Neuronal stem cell (in vitro differentiated cells): ENCODE results near the gene NPR2.
A peak's percentile ranks its signal among the peaks of the same experiment; 100 is the strongest.

Experiments
- DNase-seq: peaks from one replicate; pipeline ENCODE4 v3.0.0-alpha.2; 2013; ENCODE audit warnings: low spot score
- H2AFZ ChIP-seq: one replicate; pipeline ENCODE4 v1.6.1; 2013; ENCODE audit warnings: mild to moderate bottlenecking, low read length, inconsistent platforms
- H2AK5ac ChIP-seq: 2 replicates; pipeline ENCODE4 v1.6.1; 2013; ENCODE audit warnings: low read depth, mild to moderate bottlenecking, inconsistent platforms, low read length, moderate library complexity, mixed read lengths
- H2BK120ac ChIP-seq: 2 replicates; pipeline ENCODE4 v1.6.1; 2013; ENCODE audit warnings: low read depth, mild to moderate bottlenecking, inconsistent platforms, low read length, moderate library complexity, mixed read lengths
- H2BK12ac ChIP-seq: one replicate; pipeline ENCODE4 v1.6.1; 2013; ENCODE audit warnings: low read length, inconsistent platforms
- H2BK15ac ChIP-seq: 2 replicates; pipeline ENCODE4 v1.6.1; 2013; ENCODE audit warnings: mild to moderate bottlenecking, low read length, inconsistent platforms, mixed read lengths
- H2BK5ac ChIP-seq: one replicate; pipeline ENCODE4 v1.6.1; 2013; ENCODE audit warnings: inconsistent platforms, mild to moderate bottlenecking, low read length, moderate library complexity
- H3K14ac ChIP-seq: one replicate; pipeline ENCODE4 v1.6.1; 2013; ENCODE audit warnings: low read length, inconsistent platforms
- H3K18ac ChIP-seq: 2 replicates; pipeline ENCODE4 v1.6.1; 2013; ENCODE audit warnings: low read length, inconsistent platforms
- H3K23ac ChIP-seq: 2 replicates; pipeline ENCODE4 v1.6.1; 2013; ENCODE audit warnings: low read depth, mild to moderate bottlenecking, mixed read lengths, low read length, inconsistent platforms; ENCODE audit not compliant: poor library complexity
- H3K27ac ChIP-seq: replicated peaks from 3 replicates; pipeline ENCODE4 v1.5.1; 2013; ENCODE audit warnings: low read length, inconsistent platforms
- H3K27me3 ChIP-seq, 3 experiments: 2 replicates each; pipeline ENCODE4 v1.6.1; 2013; ENCODE audit warnings: low read length in 3 of 3, mild to moderate bottlenecking in 2 of 3, inconsistent platforms in 1 of 3, low read depth in 1 of 3, mixed read lengths in 1 of 3, moderate library complexity in 1 of 3; ENCODE audit not compliant: control insufficient read depth in 3 of 3, insufficient read depth in 3 of 3
- H3K36me3 ChIP-seq, 2 donors: replicated peaks in 1 of 2; 2 replicates each; pipeline ENCODE4 v1.6.1; 2013; ENCODE audit warnings: low read length in 2 of 2; ENCODE audit not compliant: control insufficient read depth in 2 of 2, insufficient read depth in 2 of 2
- H3K4ac ChIP-seq: 2 replicates; pipeline ENCODE4 v1.6.1; 2013; ENCODE audit warnings: inconsistent platforms, mild to moderate bottlenecking, low read length, moderate library complexity
- H3K4me1 ChIP-seq, 2 donors: 1 replicate in 1 of 2; 2 replicates in 1 of 2; pipeline ENCODE4 v1.6.1; 2013; ENCODE audit warnings: low read length in 2 of 2, low read depth in 1 of 2; ENCODE audit not compliant: control insufficient read depth in 2 of 2, insufficient read depth in 1 of 2
- H3K4me2 ChIP-seq: one replicate; pipeline ENCODE4 v1.6.1; 2013; ENCODE audit warnings: mild to moderate bottlenecking, low read length, inconsistent platforms; ENCODE audit not compliant: insufficient read depth, poor library complexity, severe bottlenecking
- H3K4me3 ChIP-seq, 2 donors: 2 replicates each; pipeline ENCODE4 v1.5.1; 2013; ENCODE audit warnings: low read length in 2 of 2, mild to moderate bottlenecking in 2 of 2, inconsistent platforms in 1 of 2, moderate library complexity in 1 of 2
- H3K79me1 ChIP-seq: one replicate; pipeline ENCODE4 v1.6.1; 2013; ENCODE audit warnings: low read depth, mild to moderate bottlenecking, inconsistent platforms, low read length, moderate library complexity
- H3K9ac ChIP-seq: one replicate; pipeline ENCODE4 v1.6.1; 2013; ENCODE audit warnings: mild to moderate bottlenecking, low read depth, low read length, inconsistent platforms; ENCODE audit not compliant: poor library complexity
- H3K9me3 ChIP-seq, 2 donors: replicated peaks in 1 of 2; 2 replicates each; pipeline versions ENCODE3 to v1.6.1; 2013; ENCODE audit warnings: low read length in 2 of 2, mild to moderate bottlenecking in 2 of 2, inconsistent platforms in 1 of 2, low read depth in 1 of 2, mixed read lengths in 1 of 2, moderate library complexity in 1 of 2; ENCODE audit not compliant: control insufficient read depth in 2 of 2, insufficient read depth in 1 of 2
- H4K8ac ChIP-seq: one replicate; pipeline ENCODE4 v1.6.1; 2013; ENCODE audit warnings: low read depth, mild to moderate bottlenecking, inconsistent platforms, low read length, moderate library complexity
- H4K91ac ChIP-seq: one replicate; pipeline ENCODE4 v1.6.1; 2013; ENCODE audit warnings: low read length, low read depth, mild to moderate bottlenecking, inconsistent platforms; ENCODE audit not compliant: poor library complexity
- WGBS, 2 donors: extraction: QIAGEN DNeasy Blood & Tissue Kit; methylation state at CpG; one replicate each; pipeline ENCODE4 v1.1.7; 2013; ENCODE audit warnings: missing lambda C conversion rate in 2 of 2, mixed read lengths in 1 of 2; ENCODE audit not compliant: insufficient read length in 2 of 2, insufficient replicate concordance in 1 of 2; ENCODE audit errors: extremely low coverage in 2 of 2; 5-methylcytosine and 5-hydroxymethylcytosine counted together

NPR2 gene

GRCh38 chr9:35771075-35771433 is 20.3 kb upstream of the NPR2 start:
- no peak overlapping the region for H2BK12ac ChIP-seq
- peaks cover 0 to 2% of the 10 kb centered on the region in 2 donors for H3K36me3 ChIP-seq
- H2AFZ ChIP-seq = no peak overlapping the region
- no peak overlapping the region for H3K23ac ChIP-seq
- no peak overlapping the region for H2BK120ac ChIP-seq
- H3K18ac ChIP-seq = no peak overlapping the region
- H4K91ac ChIP-seq = no peak overlapping the region
- no peaks in the 10 kb centered on the region for H3K9me3 ChIP-seq
- peaks cover 0 to 8% (median 0%) of the 10 kb centered on the region in 3 experiments for H3K27me3 ChIP-seq
- H4K8ac ChIP-seq = no peak overlapping the region
- no peak overlapping the region for H3K4me2 ChIP-seq
- H2AK5ac ChIP-seq = no peak overlapping the region
- no peak overlapping the region for H3K27ac ChIP-seq
- no CpG with 5 or more reads among the region's 4 CpGs for WGBS, 2 donors
- H2BK15ac ChIP-seq = no peak overlapping the region
- peaks cover 8 to 13% of the 10 kb centered on the region in 2 donors for H3K4me1 ChIP-seq
- H3K4me3 ChIP-seq = no peak overlapping the region
- no peak overlapping the region for H3K4ac ChIP-seq
- no peak overlapping the region for H3K9ac ChIP-seq
- H2BK5ac ChIP-seq = no peak overlapping the region
- no peak for DNase-seq
- H3K79me1 ChIP-seq = peaks cover 3% of the 10 kb centered on the region
- no peak overlapping the region for H3K14ac ChIP-seq

DNA sequence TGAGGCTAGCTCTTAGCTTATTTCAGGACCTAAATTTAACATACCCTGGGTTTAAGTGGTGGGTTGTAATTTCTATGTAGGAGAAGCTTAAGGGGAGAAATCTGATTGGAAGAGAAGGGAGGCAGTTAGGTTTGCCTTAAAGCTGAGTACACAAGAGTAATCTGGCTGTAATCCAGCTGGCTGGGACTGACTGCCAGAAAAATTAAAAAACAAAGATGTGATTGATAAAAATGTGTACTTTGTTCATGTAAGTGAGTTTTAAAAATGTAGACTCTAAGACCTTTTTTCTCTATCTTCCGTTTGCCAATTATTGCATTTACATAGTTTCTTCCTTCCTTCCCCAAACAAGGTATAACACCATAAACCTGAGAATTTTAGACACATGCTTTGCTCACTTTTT is 19.9 kb upstream of the NPR2 start:
- Histone ChIP-seq H2BK12ac (no peak overlapping the region), H3K27ac (no peak overlapping the region), H2BK5ac (no peak overlapping the region), H3K4me1 (peaks cover 10 to 15% of the 10 kb centered on the region in 2 donors), H3K4ac (no peak overlapping the region), H2BK120ac (no peak overlapping the region), H3K4me2 (no peak overlapping the region), H2BK15ac (no peak overlapping the region), H3K4me3 (no peak overlapping the region), H3K23ac (no peak overlapping the region), H3K27me3 (peaks cover 0 to 8% (median 0%) of the 10 kb centered on the region in 3 experiments), H3K18ac (no peak overlapping the region), H4K8ac (no peak overlapping the region), H3K14ac (no peak overlapping the region), H3K79me1 (peaks cover 3% of the 10 kb centered on the region), H3K36me3 (peaks cover 0 to 2% of the 10 kb centered on the region in 2 donors), H2AK5ac (no peak overlapping the region), H3K9me3 (no peaks in the 10 kb centered on the region), H4K91ac (no peak overlapping the region), H2AFZ (no peak overlapping the region), H3K9ac (no peak overlapping the region)
- no CpG with 5 or more reads among the region's 1 CpG for WGBS, 2 donors
- DNase-seq = no peak

DNA sequence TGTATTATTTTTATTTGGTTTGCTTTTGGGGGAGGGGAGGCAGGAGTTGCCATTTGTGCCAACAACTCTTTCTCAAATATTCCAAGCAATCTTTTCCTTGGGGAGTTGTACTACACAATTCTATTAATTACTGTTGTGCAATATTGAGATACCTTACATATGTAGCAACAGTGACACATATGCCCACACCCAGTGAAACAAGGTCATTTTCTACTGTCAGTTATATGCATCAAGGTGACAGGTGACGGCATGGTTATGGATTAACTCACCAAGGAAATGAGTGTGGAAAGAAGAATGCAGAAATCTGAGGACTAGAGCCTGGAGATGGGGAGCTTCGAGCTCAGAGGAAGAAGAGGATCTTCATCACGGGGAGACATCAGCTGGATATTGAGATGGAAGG is 19.4 kb upstream of the NPR2 start:
- H4K8ac ChIP-seq = no peak overlapping the region
- no peak overlapping the region for H2AK5ac ChIP-seq
- H3K27ac ChIP-seq = no peak overlapping the region
- H3K27me3 ChIP-seq = peaks cover 0 to 8% (median 0%) of the 10 kb centered on the region in 3 experiments
- H3K18ac ChIP-seq = no peak overlapping the region
- H2BK120ac ChIP-seq = no peak overlapping the region
- no peak overlapping the region for H3K4ac ChIP-seq
- H3K36me3 ChIP-seq = peaks cover 0 to 2% of the 10 kb centered on the region in 2 donors
- no peak overlapping the region for H2BK15ac ChIP-seq
- H3K14ac ChIP-seq = no peak overlapping the region
- no peak overlapping the region for H3K9ac ChIP-seq
- no peak overlapping the region for H4K91ac ChIP-seq
- WGBS, 2 donors = no CpG with 5 or more reads among the region's 3 CpGs
- H2AFZ ChIP-seq = no peak overlapping the region
- H2BK5ac ChIP-seq = no peak overlapping the region
- no peaks in the 10 kb centered on the region for H3K9me3 ChIP-seq
- no peak for DNase-seq
- H3K4me1 ChIP-seq = peaks cover 10 to 15% of the 10 kb centered on the region in 2 donors
- H2BK12ac ChIP-seq = no peak overlapping the region
- H3K4me2 ChIP-seq = no peak overlapping the region
- H3K79me1 ChIP-seq = peaks cover 3% of the 10 kb centered on the region
- H3K23ac ChIP-seq = no peak overlapping the region
- no peak overlapping the region for H3K4me3 ChIP-seq

DNA sequence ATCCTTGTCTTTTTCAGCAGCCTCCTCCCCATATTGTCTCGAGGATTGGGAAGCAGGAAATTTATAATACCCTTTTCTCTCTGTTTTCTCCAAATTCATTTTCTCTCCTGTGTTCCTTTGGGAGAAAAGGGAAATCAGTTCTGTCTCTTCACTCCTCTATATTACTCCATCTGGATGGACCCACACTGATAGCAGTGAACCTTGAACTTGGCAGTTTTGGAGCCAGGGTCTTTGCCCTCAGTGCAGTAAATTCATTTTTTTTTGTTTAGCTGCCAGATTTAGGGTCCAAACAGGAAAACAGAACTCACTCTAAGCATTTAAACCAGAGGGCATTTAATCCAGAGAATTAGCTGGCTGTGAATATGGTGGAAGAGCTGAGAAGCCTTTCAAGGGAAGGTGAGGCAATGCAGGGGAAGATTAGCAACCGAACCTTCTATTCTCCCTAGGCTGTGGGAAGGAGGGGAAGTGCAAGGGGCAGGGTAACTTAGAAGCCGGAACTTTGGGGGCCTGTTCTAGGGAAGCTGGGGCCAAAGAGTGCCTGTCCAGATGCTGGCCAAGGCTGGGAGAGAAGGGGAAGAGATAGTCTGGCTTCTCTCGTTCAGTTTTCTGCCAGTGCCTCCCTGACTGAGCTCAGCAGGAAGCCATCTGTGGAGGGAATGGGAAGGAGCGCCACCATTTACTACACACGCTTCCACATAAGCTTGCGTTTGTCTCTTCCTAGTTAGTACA is 16.3 kb upstream of the NPR2 start:
- Histone ChIP-seq H4K8ac (no peak overlapping the region), H2BK5ac (no peak overlapping the region), H3K4ac (no peak overlapping the region), H2BK12ac (no peak overlapping the region), H3K4me1 (peaks cover 10 to 18% of the 10 kb centered on the region in 2 donors), H3K23ac (no peak overlapping the region), H3K18ac (no peak overlapping the region), H2AK5ac (no peak overlapping the region), H3K27ac (peak overlapping the region; percentile 13), H3K9me3 (no peaks in the 10 kb centered on the region), H2BK120ac (no peak overlapping the region), H3K36me3 (peaks cover 0 to 2% of the 10 kb centered on the region in 2 donors), H3K14ac (no peak overlapping the region), H3K4me3 (no peak overlapping the region), H3K9ac (no peak overlapping the region), H2BK15ac (no peak overlapping the region), H3K4me2 (no peak overlapping the region), H2AFZ (peak overlapping the region; percentile 80), H3K27me3 (peaks cover 0 to 8% (median 0%) of the 10 kb centered on the region in 3 experiments), H3K79me1 (no peaks in the 10 kb centered on the region), H4K91ac (no peak overlapping the region)
- no peak for DNase-seq
- no CpG with 5 or more reads among the region's 7 CpGs for WGBS, 2 donors
